RWPE2 (cell line): Measurements from ENCODE around the gene ZC3H18.

Experiments
- ATAC-seq: fragments of 200-7000 bp; cut with Tn5 transposase; 3 replicates; pipeline ENCODE4 v1.9.1; 2021; ENCODE audit warnings: low read depth
- DNase-seq: peaks from one replicate; pipeline ENCODE4 v3.0.0-alpha.2; 2020; ENCODE audit warnings: low spot score
- H3K27ac ChIP-seq: fragments of 450-650 bp; 2 replicates; pipeline ENCODE4 v1.5.1; 2017; ENCODE audit warnings: mild to moderate bottlenecking; ENCODE audit not compliant: poor library complexity, severe bottlenecking
- H3K27me3 ChIP-seq: fragments of 250-450 bp; sonication (Bioruptor Pico); 2 replicates; pipeline ENCODE4 v1.5.1; 2021; ENCODE audit warnings: mild to moderate bottlenecking, moderate library complexity; ENCODE audit not compliant: insufficient read depth, poor library complexity, severe bottlenecking
- H3K36me3 ChIP-seq: fragments of 250-450 bp; sonication (Bioruptor Pico); 2 replicates; pipeline ENCODE4 v1.5.1; 2020; ENCODE audit warnings: low read depth, mild to moderate bottlenecking, moderate library complexity
- H3K4me1 ChIP-seq: fragments of 250-450 bp; sonication (Bioruptor Pico); 2 replicates; pipeline ENCODE4 v1.5.1; 2021; ENCODE audit warnings: mild to moderate bottlenecking, moderate library complexity; ENCODE audit not compliant: insufficient read depth, poor library complexity, severe bottlenecking
- H3K4me3 ChIP-seq: fragments of 250-450 bp; sonication (Bioruptor Pico); 2 replicates; pipeline ENCODE4 v1.5.1; 2021; ENCODE audit warnings: mild to moderate bottlenecking, moderate library complexity; ENCODE audit not compliant: severe bottlenecking
- H3K9me3 ChIP-seq: fragments of 250-450 bp; sonication (Bioruptor Pico); 2 replicates; pipeline ENCODE4 v1.5.1; 2021; ENCODE audit warnings: mild to moderate bottlenecking, moderate library complexity; ENCODE audit not compliant: severe bottlenecking
- CTCF ChIP-seq: fragments of 450-650 bp; IDR thresholded peaks from one replicate; pipeline ENCODE4 v1.5.1; 2017; ENCODE audit warnings: mild to moderate bottlenecking, moderate library complexity; ENCODE audit not compliant: poor library complexity, severe bottlenecking

The ZC3H18 gene

GRCh38 chr16:88680554-88681083 lies 110.4 kb downstream of the ZC3H18 start:
- ATAC-seq (no peak), DNase-seq (no peak)
- H3K9me3 ChIP-seq = no peaks in the 10 kb centered on the region
- H3K4me1 ChIP-seq = peaks cover 5% of the 10 kb centered on the region
- H3K27me3 ChIP-seq = peaks cover 15% of the 10 kb centered on the region
- no peak overlapping the region for H3K4me3 ChIP-seq
- H3K27ac ChIP-seq = no peak overlapping the region
- TF ChIP-seq CTCF = no peak
- H3K36me3 ChIP-seq = no peaks in the 10 kb centered on the region

- Histone ChIP-seq H3K4me3 (no peak overlapping the region), H3K9me3 (no peaks in the 10 kb centered on the region), H3K4me1 (peaks cover 5% of the 10 kb centered on the region), H3K36me3 (no peaks in the 10 kb centered on the region), H3K27ac (no peak overlapping the region), H3K27me3 (peaks cover 15% of the 10 kb centered on the region)
- peak; percentile 68 for DNase-seq
- peak; percentile 32 for TF ChIP-seq CTCF
- ATAC-seq = no peak
Observed at GRCh38 chr16:88681084-88681680, 111.0 kb downstream of the ZC3H18 start.
